HG03045 (cell line): ENCODE data around the gene NDST4.
"Not testable (repeated sequence)": the region's sequence is repeated elsewhere in the genome, so short reads cannot be mapped to it uniquely, and the experiment has no call there.

Experiments
- ATAC-seq: cut with Tn5 transposase; IDR thresholded peaks from one replicate; pipeline ENCODE4 v1.9.1; 2021; ENCODE audit warnings: mild to moderate bottlenecking, moderate library complexity; ENCODE audit not compliant: unreplicated experiment

Gene NDST4

GRCh38 chr4:115058533-115058932 lies 54.9 kb downstream of the NDST4 start:
- no peak for ATAC-seq

GRCh38 chr4:115054836-115055235 lies 58.6 kb downstream of the NDST4 start:
- ATAC-seq: no peak

- ATAC-seq: no peak
Observed at GRCh38 chr4:115053313-115053712, 60.1 kb downstream of the NDST4 start.

- no peak for ATAC-seq
Observed at GRCh38 chr4:115042496-115042895, 70.9 kb downstream of the NDST4 start.

GRCh38 chr4:115030281-115030680 lies 83.1 kb downstream of the NDST4 start:
- no peak for ATAC-seq

- ATAC-seq: no peak
Observed at GRCh38 chr4:115028682-115029410, 84.6 kb downstream of the NDST4 start.

GRCh38 chr4:114999880-115000279 lies 113.5 kb downstream of the NDST4 start:
- ATAC-seq: no peak

- no peak for ATAC-seq
Observed at GRCh38 chr4:114998316-114998715, 115.1 kb downstream of the NDST4 start.

- no peak for ATAC-seq
Observed at GRCh38 chr4:114997576-114998247, 115.7 kb downstream of the NDST4 start.

- no peak for ATAC-seq
Observed at GRCh38 chr4:114986133-114986532, 127.3 kb downstream of the NDST4 start.

- ATAC-seq: no peak
Observed at GRCh38 chr4:114980932-114981708, 132.3 kb downstream of the NDST4 start.

- not testable (repeated sequence) for ATAC-seq
Observed at GRCh38 chr4:114980399-114980798, 133.0 kb downstream of the NDST4 start.

- no peak for ATAC-seq
Observed at GRCh38 chr4:114976901-114977300, 136.5 kb downstream of the NDST4 start.

GRCh38 chr4:114964026-114964425 lies 149.4 kb downstream of the NDST4 start:
- no peak for ATAC-seq

GRCh38 chr4:114945616-114946015 lies 167.8 kb downstream of the NDST4 start:
- ATAC-seq: no peak

GRCh38 chr4:114941503-114941902 lies 171.9 kb downstream of the NDST4 start:
- no peak for ATAC-seq

- no peak for ATAC-seq
Observed at GRCh38 chr4:114927881-114928280, 185.5 kb downstream of the NDST4 start.

GRCh38 chr4:114926583-114926982 lies 186.8 kb downstream of the NDST4 start:
- ATAC-seq: no peak

- ATAC-seq: no peak
Observed at GRCh38 chr4:114924311-114924710, 189.1 kb downstream of the NDST4 start.

- ATAC-seq: no peak
Observed at GRCh38 chr4:114922592-114922933, 190.9 kb downstream of the NDST4 start.

GRCh38 chr4:114921790-114922591 lies 191.4 kb downstream of the NDST4 start:
- no peak for ATAC-seq
